Loucy (cell line): ENCODE data around the gene DQX1.

ENCODE experiments used
- H2AFZ ChIP-seq: fragments of 200-600 bp; sonication (generic); 2 replicates; pipeline ENCODE4 v1.6.0; 2016; ENCODE audit warnings: antibody characterized with exemption, mild to moderate bottlenecking, low read length, moderate library complexity
- H3F3A ChIP-seq: fragments of 200-600 bp; 2 replicates; pipeline ENCODE4 v1.6.0; 2016; ENCODE audit warnings: antibody characterized with exemption, low read depth, mild to moderate bottlenecking
- H3K27me3 ChIP-seq: fragments of 200-600 bp; sonication (generic); 2 replicates; pipeline ENCODE4 v1.6.1; 2014; ENCODE audit warnings: low read length, mild to moderate bottlenecking; ENCODE audit not compliant: insufficient read depth, poor library complexity, severe bottlenecking
- H3K36me3 ChIP-seq: fragments of 200-600 bp; sonication (generic); 2 replicates; pipeline ENCODE4 v1.6.1; 2016; ENCODE audit warnings: low read length; ENCODE audit not compliant: insufficient read depth
- H3K4me1 ChIP-seq: fragments of 200-600 bp; sonication (generic); 2 replicates; pipeline ENCODE4 v1.5.1; 2014; ENCODE audit warnings: low read length, mild to moderate bottlenecking; ENCODE audit not compliant: insufficient read depth, poor library complexity, severe bottlenecking
- H3K4me2 ChIP-seq: fragments of 200-600 bp; sonication (generic); 2 replicates; pipeline ENCODE4 v1.6.0; 2014; ENCODE audit warnings: antibody characterized with exemption, low read length, low read depth, mild to moderate bottlenecking; ENCODE audit not compliant: poor library complexity, severe bottlenecking
- H3K4me3 ChIP-seq: fragments of 200-600 bp; sonication (generic); 2 replicates; pipeline ENCODE4 v1.5.1; 2014; ENCODE audit warnings: low read length, mild to moderate bottlenecking, mixed read lengths; ENCODE audit not compliant: poor library complexity, severe bottlenecking
- H3K79me2 ChIP-seq: fragments of 200-600 bp; sonication (generic); 2 replicates; pipeline ENCODE4 v1.6.1; 2014; ENCODE audit warnings: low read length; ENCODE audit not compliant: insufficient read depth
- H3K9ac ChIP-seq: fragments of 200-600 bp; sonication (generic); 2 replicates; pipeline ENCODE4 v1.6.0; 2014; ENCODE audit warnings: mild to moderate bottlenecking, low read depth, low read length, moderate library complexity; ENCODE audit not compliant: poor library complexity, severe bottlenecking
- H3K9me2 ChIP-seq: fragments of 200-600 bp; sonication (generic); replicated peaks from 2 replicates; pipeline ENCODE4 v1.6.1; 2016; ENCODE audit warnings: low read depth, low read length, mixed read lengths
- H3K9me3 ChIP-seq: fragments of 200-600 bp; sonication (generic); 2 replicates; pipeline ENCODE4 v1.6.1; 2014; ENCODE audit warnings: mild to moderate bottlenecking, antibody characterized with exemption, low read length, low read depth; ENCODE audit not compliant: insufficient read depth
- H4K20me1 ChIP-seq: fragments of 200-600 bp; sonication (generic); 2 replicates; pipeline ENCODE4 v1.6.0; 2014; ENCODE audit warnings: antibody characterized with exemption, low read length, mild to moderate bottlenecking; ENCODE audit not compliant: insufficient read depth, poor library complexity, severe bottlenecking
- EZH2phosphoT487 ChIP-seq: fragments of 200-600 bp; IDR thresholded peaks from 2 replicates; pipeline ENCODE4 v1.6.1; 2018; ENCODE audit warnings: antibody characterized with exemption, mild to moderate bottlenecking, moderate library complexity, borderline replicate concordance
- TF ChIP-seq, protein P1 (sequence below): fragments of 200-600 bp; sonication (generic); conservative IDR thresholded peaks from 2 replicates; pipeline ENCODE4 v1.5.1; 2014; ENCODE audit warnings: mild to moderate bottlenecking, antibody characterized with exemption, low read length

The DQX1 gene

GRCh38 chr2:74554820-74555531 lies 28.9 kb upstream of the DQX1 start:
- H3K4me3 ChIP-seq, result peak overlapping the region; percentile 100
- no peak for TF ChIP-seq EZH2phosphoT487
- TF ChIP-seq, protein P1, sequence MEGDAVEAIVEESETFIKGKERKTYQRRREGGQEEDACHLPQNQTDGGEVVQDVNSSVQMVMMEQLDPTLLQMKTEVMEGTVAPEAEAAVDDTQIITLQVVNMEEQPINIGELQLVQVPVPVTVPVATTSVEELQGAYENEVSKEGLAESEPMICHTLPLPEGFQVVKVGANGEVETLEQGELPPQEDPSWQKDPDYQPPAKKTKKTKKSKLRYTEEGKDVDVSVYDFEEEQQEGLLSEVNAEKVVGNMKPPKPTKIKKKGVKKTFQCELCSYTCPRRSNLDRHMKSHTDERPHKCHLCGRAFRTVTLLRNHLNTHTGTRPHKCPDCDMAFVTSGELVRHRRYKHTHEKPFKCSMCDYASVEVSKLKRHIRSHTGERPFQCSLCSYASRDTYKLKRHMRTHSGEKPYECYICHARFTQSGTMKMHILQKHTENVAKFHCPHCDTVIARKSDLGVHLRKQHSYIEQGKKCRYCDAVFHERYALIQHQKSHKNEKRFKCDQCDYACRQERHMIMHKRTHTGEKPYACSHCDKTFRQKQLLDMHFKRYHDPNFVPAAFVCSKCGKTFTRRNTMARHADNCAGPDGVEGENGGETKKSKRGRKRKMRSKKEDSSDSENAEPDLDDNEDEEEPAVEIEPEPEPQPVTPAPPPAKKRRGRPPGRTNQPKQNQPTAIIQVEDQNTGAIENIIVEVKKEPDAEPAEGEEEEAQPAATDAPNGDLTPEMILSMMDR, result no peak
- peak overlapping the region; percentile 97 for H3K9ac ChIP-seq
- H3K79me2 ChIP-seq, result peaks cover 26% of the 10 kb centered on the region
- H3K4me1 ChIP-seq, result peaks cover 39% of the 10 kb centered on the region
- H3K27me3 ChIP-seq, result no peaks in the 10 kb centered on the region
- H3K9me3 ChIP-seq, result no peaks in the 10 kb centered on the region
- H3K4me2 ChIP-seq, result peak overlapping the region; percentile 95
- H2AFZ ChIP-seq, result peak overlapping the region; percentile 99
- H3F3A ChIP-seq, result no peaks in the 10 kb centered on the region
- no peaks in the 10 kb centered on the region for H3K36me3 ChIP-seq
- no peaks in the 10 kb centered on the region for H3K9me2 ChIP-seq
- H4K20me1 ChIP-seq, result peaks cover 9% of the 10 kb centered on the region

- H3K4me3 ChIP-seq, result peak within 1 kb of the TSS; percentile 100
- peak within 1 kb of the TSS; percentile 95 for H3K4me2 ChIP-seq
- peaks cover 26% of the 10 kb centered on the region for H3K79me2 ChIP-seq
- peak within 1 kb of the TSS; percentile 97 for H3K9ac ChIP-seq
- no peaks in the 10 kb centered on the region for H3K36me3 ChIP-seq
- H3F3A ChIP-seq, result no peaks in the 10 kb centered on the region
- TF ChIP-seq, protein P1, result no peak
- no peaks in the 10 kb centered on the region for H3K27me3 ChIP-seq
- H3K9me3 ChIP-seq, result no peaks in the 10 kb centered on the region
- H4K20me1 ChIP-seq, result peaks cover 9% of the 10 kb centered on the region
- peak within 1 kb of the TSS; percentile 99 for H2AFZ ChIP-seq
- H3K4me1 ChIP-seq, result peaks cover 39% of the 10 kb centered on the region
- H3K9me2 ChIP-seq, result no peaks in the 10 kb centered on the region
These were observed 28.1 kb upstream of the DQX1 start, which contains the start of the genes DOK1 and LOXL3 for GRCh38 chr2:74553892-74554819. Gene DOK1, plus strand, starts transcription at chr2:74554720. Its CDS starts 35 bp downstream, at chr2:74554755. Gene LOXL3, minus strand, starts transcription at chr2:74553942. Its CDS starts 1,308 bp downstream, at chr2:74552634.

DNA sequence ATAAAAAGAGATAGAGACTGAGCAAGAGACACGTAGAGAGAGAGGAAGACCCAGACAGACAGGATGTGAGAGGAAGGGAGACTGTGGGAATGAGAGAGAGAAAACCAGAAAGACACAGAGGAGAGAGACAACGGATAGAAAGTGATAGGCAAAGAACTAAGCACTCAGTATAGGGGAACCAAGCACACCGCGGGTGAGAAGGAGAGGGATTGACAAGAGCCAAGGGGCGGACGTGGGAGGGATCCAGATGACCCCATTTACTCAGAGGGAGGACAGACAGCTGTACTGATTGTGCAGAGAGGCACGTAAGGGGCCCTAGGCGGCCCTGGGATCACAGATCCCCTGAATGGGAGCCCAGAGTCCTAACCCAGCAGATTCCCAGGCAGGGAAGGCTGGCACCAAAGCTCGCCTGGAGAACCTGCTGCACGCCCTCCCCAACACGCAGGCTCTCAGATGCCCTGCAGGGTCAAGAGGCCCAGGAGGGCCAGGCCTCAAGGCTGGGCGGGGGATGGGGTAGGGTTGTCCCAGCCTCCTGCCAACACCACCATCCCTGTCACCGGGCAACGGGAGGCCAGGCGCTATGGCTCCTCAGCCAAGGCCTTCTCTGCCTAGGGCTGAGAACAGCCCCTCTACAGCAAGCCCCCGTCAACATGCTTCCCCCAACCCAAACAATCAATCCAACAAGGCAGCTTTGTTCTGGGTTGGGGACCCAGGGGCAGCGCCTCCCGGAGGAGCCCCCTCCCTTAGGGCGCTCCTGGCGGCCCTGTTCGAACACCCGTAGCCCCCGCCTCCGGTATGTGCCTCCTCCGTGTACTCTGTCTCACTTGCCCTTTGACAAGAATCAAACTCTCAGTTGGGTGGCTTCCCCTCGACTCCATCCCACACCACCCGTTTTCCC lies 27.1 kb upstream of the DQX1 start:
- Histone ChIP-seq H3K27me3 (no peaks in the 10 kb centered on the region), H3K9me3 (no peaks in the 10 kb centered on the region), H4K20me1 (peaks cover 9% of the 10 kb centered on the region), H3K36me3 (no peaks in the 10 kb centered on the region), H3K9me2 (no peaks in the 10 kb centered on the region), H3K4me2 (peak overlapping the region; percentile 95), H3K9ac (peak overlapping the region; percentile 97), H2AFZ (peak overlapping the region; percentile 99; the same call in 1 of the 2 replicates), H3K4me1 (peaks cover 39% of the 10 kb centered on the region), H3F3A (no peaks in the 10 kb centered on the region), H3K79me2 (peaks cover 26% of the 10 kb centered on the region), H3K4me3 (peak overlapping the region; percentile 100)
- TF ChIP-seq EZH2phosphoT487, result no peak
- TF ChIP-seq, protein P1, result no peak
